ENCODE results near the gene ZNF487.

The ZNF487 gene

GRCh38 chr10:43407148-43407575 is 29.7 kb upstream of the ZNF487 start:
- no peak for TF ChIP-seq CTCF (IDR thresholded peaks at IDR 0.05; ENCODE audit: low read depth, low read length)
- no peak for DNase-seq (ENCODE audit: extremely low read depth, low read depth)

DNA sequence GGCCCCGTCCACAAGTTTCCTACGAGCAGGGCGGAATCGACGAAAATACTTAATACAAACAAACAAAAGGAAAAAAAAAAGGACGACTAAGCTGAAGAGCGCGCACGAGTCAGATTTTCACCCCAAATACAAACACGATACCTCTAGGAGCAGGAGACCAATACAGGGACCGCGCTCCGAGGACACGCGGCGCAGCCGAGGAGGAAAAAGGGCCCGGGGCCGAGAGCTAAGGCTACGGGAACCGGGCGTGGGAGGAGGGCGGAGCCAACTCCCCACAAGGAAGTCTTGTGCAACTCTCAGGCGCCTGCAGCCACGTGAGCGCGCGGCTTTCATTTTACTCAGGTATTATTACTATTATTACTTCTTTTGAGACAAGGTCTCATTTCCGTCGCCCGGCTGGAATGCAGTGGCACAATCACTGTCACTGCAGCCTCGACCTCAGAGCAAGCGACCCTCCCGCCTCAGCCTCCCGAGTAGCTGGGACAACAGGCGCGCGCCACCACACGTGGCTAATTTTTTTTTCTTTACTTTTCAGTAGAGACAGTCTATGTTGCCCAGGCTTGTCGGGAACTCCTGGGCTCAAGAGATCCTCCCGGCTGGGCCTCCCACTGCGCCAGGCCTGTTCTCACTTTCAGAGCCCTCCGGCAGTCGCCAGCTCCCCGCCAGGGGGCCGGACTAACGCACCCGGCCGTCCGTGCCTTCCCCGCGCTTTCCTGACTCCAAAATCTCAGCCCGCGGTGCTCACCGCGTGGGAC is 29.2 kb upstream of the ZNF487 start:
- DNase-seq (ENCODE audit: extremely low read depth, low read depth): peak; percentile 75
- TF ChIP-seq CTCF (IDR thresholded peaks at IDR 0.05; ENCODE audit: low read depth, low read length): peak; percentile 45

- DNase-seq (ENCODE audit: extremely low read depth, low read depth): no peak
- TF ChIP-seq CTCF (IDR thresholded peaks at IDR 0.05; ENCODE audit: low read depth, low read length): no peak
Measured at GRCh38 chr10:43408331-43408709, 28.6 kb upstream of the ZNF487 start.

- TF ChIP-seq CTCF (IDR thresholded peaks at IDR 0.05; ENCODE audit: low read depth, low read length): no peak
- DNase-seq (ENCODE audit: extremely low read depth, low read depth): peak; percentile 90
Measured at GRCh38 chr10:43408710-43409384, 28.1 kb upstream of the ZNF487 start, which contains the start of gene HNRNPF. HNRNPF (minus strand) TSS chr10:43409186; CDS start chr10:43387884, 21,302 bp downstream.

DNA sequence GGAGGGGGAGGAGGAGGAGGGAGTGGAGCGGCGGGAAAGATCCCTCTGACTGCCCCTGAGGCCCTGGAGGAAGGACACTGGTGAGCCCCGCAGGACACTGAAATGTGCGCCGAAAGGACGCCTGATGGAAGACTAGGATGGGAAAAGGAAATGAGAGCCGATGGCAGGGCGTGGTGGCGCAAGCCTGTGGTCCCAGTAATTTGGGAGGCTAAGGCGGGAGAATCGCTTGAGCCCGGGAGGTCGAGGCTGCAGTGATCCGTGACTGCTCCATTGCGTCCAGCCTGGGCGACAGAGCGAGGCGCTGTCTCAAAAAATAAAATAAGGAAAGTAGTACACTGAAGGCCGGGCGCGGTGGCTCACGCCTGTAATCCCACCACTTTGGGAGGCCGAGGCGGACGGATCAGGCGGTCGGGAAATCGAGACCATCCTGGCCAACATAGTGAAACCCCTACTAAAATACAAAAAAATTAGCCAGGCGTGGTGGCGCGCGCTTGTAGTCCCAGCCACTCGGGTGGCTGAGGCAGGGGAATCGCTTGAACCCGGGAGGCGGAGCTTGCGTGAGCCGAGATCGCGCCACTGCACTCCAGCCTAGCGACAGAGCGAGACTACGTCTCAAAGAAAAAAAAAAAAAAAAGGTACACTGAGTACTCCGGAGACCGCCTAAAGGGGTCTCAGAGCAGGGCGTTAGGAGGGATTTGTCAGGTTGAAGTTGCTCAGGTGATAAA is 27.4 kb upstream of the ZNF487 start:
- no peak for TF ChIP-seq CTCF (IDR thresholded peaks at IDR 0.05; ENCODE audit: low read depth, low read length)
- DNase-seq (ENCODE audit: extremely low read depth, low read depth): no peak

GRCh38 chr10:43410345-43410744 is 26.6 kb upstream of the ZNF487 start:
- no peak for TF ChIP-seq CTCF (IDR thresholded peaks at IDR 0.05; ENCODE audit: low read depth, low read length)
- DNase-seq (ENCODE audit: extremely low read depth, low read depth): no peak

GRCh38 chr10:43411536-43411935 is 25.4 kb upstream of the ZNF487 start:
- DNase-seq (ENCODE audit: extremely low read depth, low read depth): no peak
- TF ChIP-seq CTCF (IDR thresholded peaks at IDR 0.05; ENCODE audit: low read depth, low read length): no peak
